ENCODE results near the gene ENO1. TPM values are rescaled to one million over a fixed set of nuclear protein-coding genes. Genes with fewer than 3 reads are reported as not detected.

ENO1 gene
- total and polyA plus RNA-seq, 10 of the 15 experiments (the other 5 are each of a cell fraction or from before 2014, with no cell fraction given): 1,850 to 4,219 (median 2,331) TPM

DNA sequence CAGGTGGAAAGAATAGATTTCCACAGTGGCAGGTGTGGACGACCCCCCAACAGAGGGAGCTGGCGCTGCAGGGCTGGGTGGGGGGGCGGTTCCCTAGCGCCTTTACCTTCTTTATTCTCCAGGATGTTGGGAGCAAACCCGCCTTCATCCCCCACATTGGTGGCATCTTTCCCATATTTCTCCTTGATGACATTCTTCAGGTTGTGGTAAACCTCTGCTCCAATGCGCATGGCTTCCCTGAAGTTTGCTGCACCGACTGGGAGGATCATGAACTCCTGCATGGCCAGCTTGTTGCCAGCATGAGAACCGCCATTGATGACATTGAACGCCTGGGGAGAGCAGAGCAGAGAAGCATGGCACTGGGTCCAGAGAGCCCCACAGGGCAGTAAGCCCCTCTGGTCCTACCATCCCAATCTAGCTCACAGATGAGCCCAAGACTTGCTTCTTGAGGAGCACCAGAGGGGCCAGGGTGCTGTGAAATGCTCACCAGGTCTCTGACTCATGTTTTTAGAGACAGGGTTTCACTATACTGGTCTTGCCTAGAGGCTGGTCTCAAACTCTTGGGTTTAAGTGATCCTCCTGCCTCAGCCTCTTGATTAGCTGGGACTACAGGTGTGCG lies 12.2 kb downstream of the ENO1 start:
- SMC1A ChIA-PET (ENCODE audit: uncharacterized antibody, unreplicated experiment): interaction anchor here (0.9 to 1.3 kb wide), 3 partner anchors 14 to 51 kb away, joined by 3 read pairs; no protein-coding TSS in a partner anchor
- no peak overlapping the region for H3K9ac ChIP-seq (ENCODE audit: control insufficient read depth, insufficient read depth, low read length)
- H3K79me2 ChIP-seq (ENCODE audit: control insufficient read depth, insufficient read depth, low read length): peaks cover 47% of the 10 kb centered on the region
- WGBS (ENCODE audit: insufficient coverage, insufficient replicate concordance, low lambda C conversion rate, missing lambda C conversion rate): 95% methylated on average over 10 of the region's 10 CpGs
- H3K27ac ChIP-seq (ENCODE audit: control insufficient read depth, insufficient read depth): no peak overlapping the region
- BruUV-seq (replicated peaks): no TSS peak
- no peaks in the 10 kb centered on the region for H3K27me3 ChIP-seq (replicated peaks in 1 of 2; ENCODE audit: control insufficient read depth in 2 of 2, insufficient read depth in 2 of 2, low read length in 1 of 2)
- H3K4me1 ChIP-seq (ENCODE audit: control insufficient read depth, insufficient read depth, low read length): peaks cover 12% of the 10 kb centered on the region
- no peaks in the 10 kb centered on the region for H3K9me3 ChIP-seq (replicated peaks; ENCODE audit: control insufficient read depth, insufficient read depth, low read length)
- CTCF ChIA-PET: interaction anchor here (1.1 to 3.4 kb wide), 5 partner anchors 8 to 139 kb away, joined by 4 to 14 read pairs (median 7); no protein-coding TSS in a partner anchor
- H2AFZ ChIP-seq (ENCODE audit: control insufficient read depth, low read depth, low read length): no peak overlapping the region
- RAD21 ChIA-PET (ENCODE audit: unreplicated experiment): interaction anchor here (0.9 kb wide), 1 partner anchor 53 kb away, joined by 3 read pairs; no protein-coding TSS in a partner anchor
- H3K4me3 ChIP-seq: no peak overlapping the region
- no peak for DNase-seq (ENCODE audit: low read depth, low spot score)
- intact Hi-C loops (cut with micrococcal nuclease; ENCODE audit: unreplicated experiment): no loop called here
- no peak for ATAC-seq
- POLR2A ChIA-PET: interaction anchor here (0.5 to 2.3 kb wide), 4 partner anchors 12 to 131 kb away, joined by 3 to 9 read pairs (median 4); partner anchors contain the start of gene ENO1
- peaks cover 72 to 76% of the 10 kb centered on the region in 2 experiments for H3K36me3 ChIP-seq (ENCODE audit: control insufficient read depth in 2 of 2, insufficient read depth in 2 of 2, low read length in 1 of 2)
- peaks cover 42% of the 10 kb centered on the region for H4K20me1 ChIP-seq (ENCODE audit: control insufficient read depth, insufficient read depth)
- FAIRE-seq: no peak
- no peak for TF ChIP-seq DPF2 (IDR thresholded peaks at IDR 0.05)
- 0 out of 2 replicates have a peak, but pooled peaks have one; percentile 35 for TF ChIP-seq BACH1 (IDR thresholded peaks at IDR 0.05; ENCODE audit: borderline replicate concordance)
- 0 out of 2 replicates have a peak, but pooled peaks have one; percentile 9 for TF ChIP-seq SMAD5 (IDR thresholded peaks at IDR 0.05; ENCODE audit: low read depth)
- 0 out of 2 replicates have a peak, but pooled peaks have one; percentile 33 for TF ChIP-seq POLR2A (IDR thresholded peaks at IDR 0.05; ENCODE audit: low read depth, low read length)
- in situ Hi-C loops (cut with MboI): no loop called here
- H3K4me2 ChIP-seq (ENCODE audit: control insufficient read depth, insufficient read depth): no peak overlapping the region

DNA sequence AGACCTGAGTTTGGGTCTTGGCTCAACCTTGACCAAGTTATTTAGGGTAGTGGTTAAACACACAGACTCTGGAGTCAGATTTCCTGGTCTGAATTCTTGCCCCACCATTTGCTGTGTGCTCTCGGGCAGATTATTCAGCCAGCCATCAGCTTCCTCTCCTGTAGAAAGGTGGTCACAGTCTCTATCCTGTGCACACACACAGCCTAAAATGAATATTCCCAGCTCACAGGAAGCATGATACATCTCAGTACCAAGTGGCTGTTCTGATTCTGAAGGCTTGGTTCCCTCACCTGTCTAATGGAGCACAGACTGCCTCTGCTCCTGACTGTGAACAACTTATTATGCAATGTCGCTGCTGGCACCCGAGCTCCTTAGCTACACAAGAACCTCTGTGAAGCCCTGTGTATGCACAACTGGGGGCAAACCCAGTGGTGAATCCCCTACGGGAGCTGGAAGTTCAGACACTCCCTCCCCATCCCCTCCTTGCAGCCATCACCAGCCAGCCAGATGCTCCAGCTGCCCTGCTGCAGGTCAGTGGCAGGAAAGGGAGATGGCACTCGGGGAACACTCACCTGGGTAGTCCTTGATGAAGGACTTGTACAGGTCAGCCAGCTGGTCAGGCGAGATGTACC lies 13.7 kb downstream of the ENO1 start:
- H3K4me2 ChIP-seq (ENCODE audit: control insufficient read depth, insufficient read depth): no peak overlapping the region
- no peak overlapping the region for H3K4me3 ChIP-seq
- WGBS (ENCODE audit: insufficient coverage, insufficient replicate concordance, low lambda C conversion rate, missing lambda C conversion rate): 86% methylated on average over 6 of the region's 6 CpGs
- RAD21 ChIA-PET (ENCODE audit: unreplicated experiment): interaction anchor here (0.6 kb wide), 1 partner anchor 143 kb away, joined by 3 read pairs; no protein-coding TSS in a partner anchor
- intact Hi-C loops (cut with micrococcal nuclease; ENCODE audit: unreplicated experiment) (loop anchor here (5.0 kb wide), 1 partner anchor 122 kb away; no protein-coding TSS in a partner anchor), in situ Hi-C loops (cut with MboI) (no loop called here)
- H3K27me3 ChIP-seq (replicated peaks in 1 of 2; ENCODE audit: control insufficient read depth in 2 of 2, insufficient read depth in 2 of 2, low read length in 1 of 2): no peaks in the 10 kb centered on the region
- no peak overlapping the region for H3K27ac ChIP-seq (ENCODE audit: control insufficient read depth, insufficient read depth)
- H3K4me1 ChIP-seq (ENCODE audit: control insufficient read depth, insufficient read depth, low read length): 0 out of 2 replicates have a peak, but pooled peaks cover 3% of the 10 kb centered on the region
- no peaks in the 10 kb centered on the region for H3K9me3 ChIP-seq (replicated peaks; ENCODE audit: control insufficient read depth, insufficient read depth, low read length)
- no peak for ATAC-seq
- SMC1A ChIA-PET (ENCODE audit: uncharacterized antibody, unreplicated experiment): interaction anchor here (0.5 to 1.3 kb wide), 3 partner anchors 15 to 69 kb away, joined by 3 read pairs; no protein-coding TSS in a partner anchor
- H3K36me3 ChIP-seq (ENCODE audit: control insufficient read depth in 2 of 2, insufficient read depth in 2 of 2, low read length in 1 of 2): peaks cover 68 to 76% of the 10 kb centered on the region in 2 experiments
- POLR2A ChIA-PET: interaction anchor here (0.5 to 1.1 kb wide), 3 partner anchors 14 to 344 kb away, joined by 3 to 4 read pairs (median 3); partner anchors contain the start of gene ENO1
- no peak overlapping the region for H3K9ac ChIP-seq (ENCODE audit: control insufficient read depth, insufficient read depth, low read length)
- CTCF ChIA-PET: interaction anchor here (0.6 to 3.4 kb wide), 5 partner anchors 9 to 304 kb away, joined by 3 to 14 read pairs (median 4); no protein-coding TSS in a partner anchor
- no peak overlapping the region for H2AFZ ChIP-seq (ENCODE audit: control insufficient read depth, low read depth, low read length)
- TF ChIP-seq POLR2A (IDR thresholded peaks at IDR 0.05; ENCODE audit: low read depth, low read length): peak; percentile 55
- TF ChIP-seq KAT2A (conservative IDR thresholded peaks at IDR 0.05; ENCODE audit: control insufficient read depth, low read depth, low read length): no peak
- TF ChIP-seq YBX1 (IDR thresholded peaks at IDR 0.05): no peak
- TF ChIP-seq, protein P1, sequence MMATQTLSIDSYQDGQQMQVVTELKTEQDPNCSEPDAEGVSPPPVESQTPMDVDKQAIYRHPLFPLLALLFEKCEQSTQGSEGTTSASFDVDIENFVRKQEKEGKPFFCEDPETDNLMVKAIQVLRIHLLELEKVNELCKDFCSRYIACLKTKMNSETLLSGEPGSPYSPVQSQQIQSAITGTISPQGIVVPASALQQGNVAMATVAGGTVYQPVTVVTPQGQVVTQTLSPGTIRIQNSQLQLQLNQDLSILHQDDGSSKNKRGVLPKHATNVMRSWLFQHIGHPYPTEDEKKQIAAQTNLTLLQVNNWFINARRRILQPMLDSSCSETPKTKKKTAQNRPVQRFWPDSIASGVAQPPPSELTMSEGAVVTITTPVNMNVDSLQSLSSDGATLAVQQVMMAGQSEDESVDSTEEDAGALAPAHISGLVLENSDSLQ (IDR thresholded peaks at IDR 0.05): no peak
- TF ChIP-seq EED (IDR thresholded peaks at IDR 0.05; ENCODE audit: low read depth): no peak
- TF ChIP-seq POLR2AphosphoS2 (IDR thresholded peaks at IDR 0.05; ENCODE audit: low read depth, low read length): peak; percentile 69
- FAIRE-seq: no peak
- peaks cover 33% of the 10 kb centered on the region for H3K79me2 ChIP-seq (ENCODE audit: control insufficient read depth, insufficient read depth, low read length)
- no peak for DNase-seq (ENCODE audit: low read depth, low spot score)
- peaks cover 32% of the 10 kb centered on the region for H4K20me1 ChIP-seq (ENCODE audit: control insufficient read depth, insufficient read depth)
- no TSS peak for BruUV-seq (replicated peaks)

Data from GM12878 (cell line).